Breast epithelium (tissue), 3 donors: ENCODE data around the gene C2CD4D.

Experiments
- CTCF ChIP-seq, 3 donors: fragments of 450-650 bp; IDR thresholded peaks; one replicate each; pipeline ENCODE4 v1.5.1; 2016 to 2017; ENCODE audit warnings: antibody characterized with exemption in 3 of 3, mild to moderate bottlenecking in 3 of 3, moderate library complexity in 3 of 3
- POLR2A ChIP-seq: fragments of 450-650 bp; IDR thresholded peaks from one replicate; pipeline ENCODE4 v1.6.1; 2016; ENCODE audit warnings: antibody characterized with exemption, mild to moderate bottlenecking, moderate library complexity
- POLR2AphosphoS5 ChIP-seq, 3 donors: sonication (generic); formaldehyde crosslinking; IDR thresholded peaks; one replicate each; pipeline ENCODE4 v1.6.1; 2017; ENCODE audit warnings: antibody characterized with exemption in 3 of 3

GRCh38 chr1:151832318-151832980 lies 7.2 kb downstream of the C2CD4D start:
- TF ChIP-seq CTCF (IDR thresholded peaks at IDR 0.05) (no peak), POLR2AphosphoS5 (IDR thresholded peaks at IDR 0.05) (peak; percentile 65 to 81 (median 73)), POLR2A (no peak)
